IMR-90 (cell line): Measurements from ENCODE around the gene MRPL10. TPM values are rescaled to one million over a fixed set of nuclear protein-coding genes. Genes with fewer than 3 reads are reported as not detected.

ENCODE experiments used
- ATAC-seq: fragments of 200-7000 bp; cut with Tn5 transposase; 2 replicates; pipeline ENCODE4 v1.9.1; 2020; ENCODE audit warnings: low read depth, mild to moderate bottlenecking, moderate library complexity
- BruUV-seq: library from RNA; stranded (reverse); fragments of 400-500 nt; replicated peaks from 2 replicates; lab custom pipeline; 2021; lab: Mats Ljungman, UMichigan
- CTCF ChIA-PET: fragments of 300-600 bp; formaldehyde crosslinking; extraction: SDS; loops from one replicate; lab custom pipeline; 2021; ENCODE audit warnings: antibody characterized with exemption; lab: Yijun Ruan, JAX
- POLR2A ChIA-PET: fragments of 300-600 bp; sonication (Branson Sonifier 250); formaldehyde crosslinking; loops from one replicate; lab custom pipeline; 2022; ENCODE audit warnings: antibody characterized with exemption; ENCODE audit not compliant: unreplicated experiment; lab: Charles Lee
- DNase-seq: peaks from one replicate; pipeline ENCODE4 v3.0.0; 2013
- H2AFZ ChIP-seq: replicated peaks from 2 replicates; pipeline ENCODE3; 2013; ENCODE audit warnings: low read length, mild to moderate bottlenecking; ENCODE audit not compliant: poor library complexity
- H2AK5ac ChIP-seq: 2 replicates; pipeline ENCODE4 v1.6.1; 2013; ENCODE audit warnings: low read depth, low read length, inconsistent platforms
- H2AK9ac ChIP-seq: replicated peaks from 2 replicates; pipeline ENCODE3; 2013; ENCODE audit warnings: mild to moderate bottlenecking, low read depth, low read length, moderate library complexity; ENCODE audit not compliant: poor library complexity
- H2BK120ac ChIP-seq: 2 replicates; pipeline ENCODE4 v1.6.1; 2013; ENCODE audit warnings: low read depth, low read length, inconsistent platforms
- H2BK15ac ChIP-seq: 3 replicates; pipeline ENCODE4 v1.6.1; 2013; ENCODE audit warnings: low read depth, low read length, inconsistent platforms
- H2BK20ac ChIP-seq: 2 replicates; pipeline ENCODE4 v1.6.1; 2013; ENCODE audit warnings: low read depth, mild to moderate bottlenecking, inconsistent platforms, low read length, moderate library complexity
- H2BK5ac ChIP-seq: 2 replicates; pipeline ENCODE4 v1.6.1; 2013; ENCODE audit warnings: mild to moderate bottlenecking, low read depth, low read length, inconsistent platforms; ENCODE audit not compliant: poor library complexity, severe bottlenecking
- H3K14ac ChIP-seq: replicated peaks from 2 replicates; pipeline ENCODE4 v1.6.1; 2013; ENCODE audit warnings: low read depth, low read length, inconsistent platforms
- H3K18ac ChIP-seq: 2 replicates; pipeline ENCODE4 v1.6.1; 2013; ENCODE audit warnings: low read depth, low read length, control low read depth
- H3K23ac ChIP-seq: 2 replicates; pipeline ENCODE4 v1.6.1; 2013; ENCODE audit warnings: low read depth, low read length, inconsistent platforms
- H3K27ac ChIP-seq: 2 replicates; pipeline ENCODE4 v1.5.1; 2013; ENCODE audit warnings: mild to moderate bottlenecking, control low read depth, low read length; ENCODE audit not compliant: insufficient read depth
- H3K27me3 ChIP-seq: 2 replicates; pipeline ENCODE4 v1.6.1; 2013; ENCODE audit warnings: low read length; ENCODE audit not compliant: control insufficient read depth, insufficient read depth
- H3K36me3 ChIP-seq: 2 replicates; pipeline ENCODE4 v1.6.1; 2013; ENCODE audit warnings: low read length, mixed read lengths; ENCODE audit not compliant: control insufficient read depth, insufficient read depth
- H3K4ac ChIP-seq: 2 replicates; pipeline ENCODE4 v1.6.1; 2013; ENCODE audit warnings: low read depth, low read length, inconsistent platforms
- H3K4me1 ChIP-seq: 2 replicates; pipeline ENCODE4 v1.6.1; 2013; ENCODE audit warnings: low read length, mixed read lengths; ENCODE audit not compliant: control insufficient read depth, insufficient read depth
- H3K4me2 ChIP-seq: 2 replicates; pipeline ENCODE4 v1.6.1; 2013; ENCODE audit warnings: low read depth, mild to moderate bottlenecking, control low read depth, low read length, moderate library complexity
- H3K4me3 ChIP-seq: 2 replicates; pipeline ENCODE4 v1.5.1; 2013; ENCODE audit warnings: low read depth, mild to moderate bottlenecking, control low read depth, low read length, moderate library complexity; ENCODE audit not compliant: insufficient read depth
- H3K56ac ChIP-seq: 2 replicates; pipeline ENCODE4 v1.6.1; 2013; ENCODE audit warnings: low read length, inconsistent platforms; ENCODE audit not compliant: insufficient read depth; ENCODE audit errors: extremely low read depth
- H3K79me1 ChIP-seq, 2 experiments: 2 replicates each; pipeline ENCODE4 v1.6.1; 2013; ENCODE audit warnings: low read length in 2 of 2, inconsistent platforms in 1 of 2, low read depth in 1 of 2
- H3K9ac ChIP-seq: 2 replicates; pipeline ENCODE4 v1.6.1; 2013; ENCODE audit warnings: low read depth, low read length, control low read depth
- H3K9me1 ChIP-seq: 2 replicates; pipeline ENCODE4 v1.6.1; 2013; ENCODE audit warnings: low read length, inconsistent platforms; ENCODE audit not compliant: insufficient read depth
- H3K9me3 ChIP-seq: 2 replicates; pipeline ENCODE4 v1.6.1; 2013; ENCODE audit warnings: low read length; ENCODE audit not compliant: control insufficient read depth, insufficient read depth
- H4K20me1 ChIP-seq: 2 replicates; pipeline ENCODE4 v1.6.1; 2013; ENCODE audit warnings: low read length, inconsistent platforms; ENCODE audit not compliant: insufficient read depth
- H4K5ac ChIP-seq: 2 replicates; pipeline ENCODE4 v1.6.1; 2013; ENCODE audit warnings: mild to moderate bottlenecking, low read depth, low read length, control low read depth
- H4K8ac ChIP-seq, 2 experiments: 2 replicates each; pipeline ENCODE4 v1.6.1; 2013; ENCODE audit warnings: low read depth in 2 of 2, low read length in 2 of 2, control low read depth in 1 of 2, inconsistent platforms in 1 of 2
- H4K91ac ChIP-seq: 2 replicates; pipeline ENCODE4 v1.6.1; 2013; ENCODE audit warnings: low read depth, low read length, inconsistent platforms; ENCODE audit not compliant: insufficient read depth
- BHLHE40 ChIP-seq: fragments of 150-350 bp; IDR thresholded peaks from 2 replicates; pipeline ENCODE4 v1.6.1; 2016; ENCODE audit warnings: mild to moderate bottlenecking, low read depth, low read length
- CEBPB ChIP-seq: IDR thresholded peaks from 2 replicates; pipeline ENCODE4 v1.6.1; 2012; ENCODE audit warnings: low read depth, low read length, improper control_type of control experiment
- MAFK ChIP-seq: IDR thresholded peaks from 2 replicates; pipeline ENCODE4 v1.6.1; 2012; ENCODE audit warnings: low read depth, low read length, improper control_type of control experiment
- MAZ ChIP-seq: IDR thresholded peaks from 2 replicates; pipeline ENCODE4 v1.6.1; 2012; ENCODE audit warnings: low read depth, mild to moderate bottlenecking, low read length, improper control_type of control experiment, moderate library complexity, borderline replicate concordance
- NFE2L2 ChIP-seq: fragments of 150-350 bp; IDR thresholded peaks from 2 replicates; pipeline ENCODE4 v1.6.1; 2016; ENCODE audit warnings: low read depth, mild to moderate bottlenecking, low read length
- POLR2A ChIP-seq: IDR thresholded peaks from 2 replicates; pipeline ENCODE4 v1.6.1; 2012; ENCODE audit warnings: mild to moderate bottlenecking, low read depth, low read length
- SMC3 ChIP-seq: fragments of 150-350 bp; IDR thresholded peaks from 2 replicates; pipeline ENCODE4 v1.6.1; 2016; ENCODE audit warnings: low read depth, mild to moderate bottlenecking, antibody characterized with exemption, low read length, moderate library complexity
- WGBS, 2 experiments: methylation state at CpG; one replicate each; pipeline versions ENCODE4 v1.1.5 to v1.1.7; 2013; ENCODE audit warnings: missing lambda C conversion rate in 2 of 2; ENCODE audit not compliant: insufficient read length in 1 of 2; ENCODE audit errors: extremely low coverage in 2 of 2; 5-methylcytosine and 5-hydroxymethylcytosine counted together
- dilution Hi-C: fragments of 300-500 bp; cut with HindIII; formaldehyde crosslinking; loops from one replicate; pipeline ENCODE4 v1.14.3; 2018; ENCODE audit warnings: low sequenced_read_pairs; ENCODE audit not compliant: unreplicated experiment
- in situ Hi-C: fragments of 300-500 bp; cut with MboI; formaldehyde crosslinking; loops from 3 replicates; pipeline ENCODE4 v1.14.3; 2019; ENCODE audit warnings: low sequenced_read_pairs, inconsistent platforms, mixed read lengths
- intact Hi-C: fragments of 100-400 bp; cut with micrococcal nuclease; formaldehyde crosslinking; loops from 2 replicates; pipeline ENCODE4 v1.10.0; 2022
- polyA plus RNA-seq, 3 experiments: library from polyadenylated mRNA; depleted of rRNA; stranded (reverse); fragments of >200 nt; gene quantifications; 2 replicates each; pipeline ENCODE4 v1.2.3, GENCODE V29; 2012; ENCODE audit warnings: low replicate concordance in 1 of 3
- total RNA-seq: library from RNA; depleted of rRNA; stranded (reverse); fragments of >200 nt; gene quantifications from 2 replicates; pipeline ENCODE4 v1.2.3, GENCODE V29; 2012
- TF ChIP-seq, protein P1 (sequence below): fragments of 150-350 bp; IDR thresholded peaks from 2 replicates; pipeline ENCODE4 v1.6.1; 2016; ENCODE audit warnings: low read depth, mild to moderate bottlenecking, low read length, moderate library complexity, borderline replicate concordance

The MRPL10 gene
- total and polyA plus RNA-seq, 2 of the 4 experiments (the other 2 are of a cell fraction) = 32.3 to 61.8 TPM

DNA sequence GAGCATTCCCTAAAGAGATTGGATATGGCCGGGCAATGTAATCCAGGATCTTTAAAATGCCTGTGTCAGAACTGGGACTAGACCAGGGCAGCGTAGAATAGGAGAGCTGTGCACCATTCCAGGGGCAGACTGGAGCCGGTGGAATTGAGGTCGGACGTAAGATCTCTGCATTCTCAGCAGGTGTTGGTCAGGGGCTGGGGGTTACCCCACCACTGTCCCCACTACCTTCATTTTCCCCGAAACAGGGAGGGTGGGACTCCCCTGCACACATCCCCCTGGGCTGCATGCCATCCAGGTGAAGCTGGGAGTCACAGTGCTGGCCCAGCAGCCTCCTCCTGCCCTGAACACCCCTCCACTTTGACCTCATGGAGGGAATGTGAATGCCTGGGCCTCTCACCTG, 27.6 kb downstream of the MRPL10 start:
- dilution Hi-C loops (no loop called here), intact Hi-C loops (no loop called here)
- no peak for ATAC-seq

More for the DNA sequence above, 27.6 kb downstream of the MRPL10 start:
- no peak for DNase-seq
- BruUV-seq = no TSS peak
- Histone ChIP-seq H3K9ac (no peak overlapping the region), H4K20me1 (no peaks in the 10 kb centered on the region; the same call in none of the 2 replicates), H3K4me3 (no peak overlapping the region), H3K56ac (no peak overlapping the region), H3K9me3 (no peaks in the 10 kb centered on the region), H3K9me1 (no peaks in the 10 kb centered on the region), H3K4me2 (no peak overlapping the region), H3K27ac (no peak overlapping the region), H2AFZ (no peak overlapping the region), H2BK5ac (no peak overlapping the region), H2BK120ac (no peak overlapping the region), H4K8ac (no peak overlapping the region), H2AK5ac (no peak overlapping the region), H3K18ac (no peak overlapping the region), H3K36me3 (peaks cover 22% of the 10 kb centered on the region), H4K5ac (no peak overlapping the region), H3K4ac (no peak overlapping the region), H3K27me3 (peaks cover 33% of the 10 kb centered on the region), H2BK15ac (no peak overlapping the region), H3K4me1 (no peaks in the 10 kb centered on the region), H2BK20ac (no peak overlapping the region), H3K79me1 (no peaks in the 10 kb centered on the region), H4K91ac (no peak overlapping the region), H3K23ac (no peak overlapping the region), H2AK9ac (no peak overlapping the region), H3K14ac (no peak overlapping the region)
- ChIA-PET POLR2A (no interaction called here), CTCF (no interaction called here)
- WGBS, 2 experiments = no CpG with 5 or more reads among the region's 6 CpGs
- TF ChIP-seq NFE2L2 (no peak), MAFK (no peak), CEBPB (no peak), POLR2A (no peak), BHLHE40 (no peak), SMC3 (no peak), MAZ (no peak)
- TF ChIP-seq, protein P1, sequence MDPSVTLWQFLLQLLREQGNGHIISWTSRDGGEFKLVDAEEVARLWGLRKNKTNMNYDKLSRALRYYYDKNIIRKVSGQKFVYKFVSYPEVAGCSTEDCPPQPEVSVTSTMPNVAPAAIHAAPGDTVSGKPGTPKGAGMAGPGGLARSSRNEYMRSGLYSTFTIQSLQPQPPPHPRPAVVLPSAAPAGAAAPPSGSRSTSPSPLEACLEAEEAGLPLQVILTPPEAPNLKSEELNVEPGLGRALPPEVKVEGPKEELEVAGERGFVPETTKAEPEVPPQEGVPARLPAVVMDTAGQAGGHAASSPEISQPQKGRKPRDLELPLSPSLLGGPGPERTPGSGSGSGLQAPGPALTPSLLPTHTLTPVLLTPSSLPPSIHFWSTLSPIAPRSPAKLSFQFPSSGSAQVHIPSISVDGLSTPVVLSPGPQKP = no peak
- in situ Hi-C loops = no loop called here
